Natural killer cell treated with Interleukin-12 subunit alpha and Interleukin-12 subunit beta and Interleukin-15 and Interleukin-18, amount 100 ng/mL, for 72 hours (primary cell): ENCODE results near the gene CR1L. TPM values are rescaled to one million over a fixed set of nuclear protein-coding genes. Genes with fewer than 3 reads are reported as not detected.
"Not testable (repeated sequence)": the region's sequence is repeated elsewhere in the genome, so short reads cannot be mapped to it uniquely, and the experiment has no call there.

Source experiments
- ATAC-seq, 2 donors: fragments of 150-1000 bp; cut with Tn5 transposase in 1 of 2; sonication (Bioruptor Pico), chemical (Tn5 transposase) in 1 of 2; 2 replicates each; pipeline ENCODE4 v1.10.0; 2021
- DNase-seq: peaks from one replicate; pipeline ENCODE4 v3.0.0; 2022; ENCODE audit warnings: low spot score
- H3K27ac Mint-ChIP-seq, 2 donors: 1 replicate in 1 of 2; 2 replicates in 1 of 2; pipeline ENCODE4 v1.8.0; 2022; ENCODE audit warnings: mixed read lengths in 2 of 2, mild to moderate bottlenecking in 1 of 2, moderate library complexity in 1 of 2
- H3K27me3 Mint-ChIP-seq, 2 donors: 1 replicate in 1 of 2; 2 replicates in 1 of 2; pipeline ENCODE4 v1.8.0; 2022; ENCODE audit warnings: mixed read lengths in 2 of 2
- H3K36me3 Mint-ChIP-seq: one replicate; pipeline ENCODE4 v1.8.0; 2022; ENCODE audit warnings: mixed read lengths
- H3K4me1 Mint-ChIP-seq, 2 donors: 1 replicate in 1 of 2; 2 replicates in 1 of 2; pipeline ENCODE4 v1.8.0; 2022; ENCODE audit warnings: low read depth in 2 of 2, mixed read lengths in 2 of 2, mild to moderate bottlenecking in 1 of 2
- H3K4me3 Mint-ChIP-seq: one replicate; pipeline ENCODE4 v1.8.0; 2022; ENCODE audit warnings: mixed read lengths
- H3K9me3 Mint-ChIP-seq: 2 replicates; pipeline ENCODE4 v1.8.0; 2022; ENCODE audit warnings: mixed read lengths
- total RNA-seq, 2 donors: library from RNA; stranded (reverse); gene quantifications; one replicate each; pipeline ENCODE4 v1.2.3, GENCODE V29; 2022

Gene CR1L
- total RNA-seq, 2 donors from 2014 or later = not detected

DNA sequence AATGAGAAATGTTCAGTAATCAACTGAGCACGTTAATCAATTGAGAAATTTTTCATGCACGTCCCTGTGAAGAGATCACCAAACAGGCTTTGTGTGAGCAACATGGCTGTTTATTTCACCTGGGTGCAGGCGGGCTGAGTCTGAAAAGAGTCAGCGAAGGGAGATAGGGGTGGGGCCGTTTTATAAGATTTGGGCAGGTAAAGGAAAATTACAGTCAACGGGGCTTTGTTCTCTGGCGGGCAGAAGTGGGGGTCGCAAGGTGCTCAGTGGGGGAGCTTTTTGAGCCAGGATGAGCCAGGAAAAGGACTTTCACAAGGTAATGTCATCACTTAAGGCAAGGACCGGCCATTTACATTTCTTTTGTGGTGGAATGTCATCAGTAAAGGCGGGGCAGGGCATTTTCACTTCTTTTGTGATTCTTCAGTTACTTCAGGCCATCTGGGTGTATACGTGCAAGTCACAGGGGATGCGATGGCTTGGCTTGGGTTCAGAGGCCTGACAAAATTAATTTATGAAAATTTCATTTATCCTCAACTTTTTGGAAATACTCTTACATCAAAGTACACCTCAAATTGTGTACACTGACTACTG lies 11.1 kb upstream of the CR1L start:
- peaks cover 26 to 48% of the 10 kb centered on the region in 2 donors for H3K27me3 Mint-ChIP-seq
- H3K27ac Mint-ChIP-seq, H3K9me3 Mint-ChIP-seq, ATAC-seq, H3K36me3 Mint-ChIP-seq, DNase-seq, H3K4me1 Mint-ChIP-seq, H3K4me3 Mint-ChIP-seq: not testable (repeated sequence)

DNA sequence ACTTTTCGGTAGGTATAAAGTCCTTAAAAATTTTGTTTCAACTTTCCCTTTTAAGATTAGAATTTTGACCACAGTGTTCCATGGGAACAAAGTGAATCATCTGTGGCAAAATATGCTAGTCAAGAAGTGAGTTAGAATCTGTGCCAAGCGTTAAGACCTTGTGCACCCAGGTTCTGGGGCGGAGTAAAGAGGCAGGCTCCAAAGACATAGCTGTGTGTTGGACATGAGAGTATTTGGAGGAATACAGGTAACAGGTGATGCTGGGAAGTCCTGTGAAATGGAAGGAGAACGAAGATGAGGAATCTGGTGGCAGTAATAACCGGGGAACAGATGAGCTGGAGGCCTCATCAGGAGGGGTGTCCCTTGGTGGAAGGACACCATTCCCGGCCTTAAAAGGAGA lies 10.6 kb upstream of the CR1L start:
- not testable (repeated sequence) for H3K27ac Mint-ChIP-seq, DNase-seq, H3K4me3 Mint-ChIP-seq, H3K9me3 Mint-ChIP-seq, H3K36me3 Mint-ChIP-seq, H3K4me1 Mint-ChIP-seq, ATAC-seq
- H3K27me3 Mint-ChIP-seq = peaks cover 30 to 50% of the 10 kb centered on the region in 2 donors

DNA sequence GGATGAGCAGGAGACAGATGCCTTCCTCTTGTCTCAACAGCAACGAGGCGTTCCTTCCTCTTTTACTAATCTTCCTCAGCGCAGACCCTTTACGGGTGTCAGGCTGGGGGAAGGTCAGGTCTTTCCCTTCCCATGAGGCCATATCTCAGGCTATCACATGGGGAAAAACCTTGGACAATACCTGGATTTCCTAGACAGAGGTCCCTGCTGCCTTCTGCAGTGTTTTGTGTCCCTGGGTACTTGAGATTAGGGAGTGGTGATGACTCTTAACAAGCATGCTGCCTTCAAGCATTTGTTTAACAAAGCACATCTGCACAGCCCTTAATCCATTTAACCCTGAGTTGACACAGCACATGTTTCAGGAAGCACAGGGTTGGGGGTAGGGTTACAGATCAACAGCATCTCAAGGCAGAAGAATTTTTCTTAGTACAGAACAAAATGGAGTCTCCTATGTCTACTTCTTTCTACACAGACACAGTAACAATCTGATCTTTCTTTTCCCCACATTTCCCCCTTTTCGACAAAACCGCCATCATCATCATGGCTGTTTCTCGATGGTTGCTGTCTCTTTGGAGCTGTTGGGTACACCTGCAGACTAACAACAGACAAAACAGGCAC lies 9.3 kb upstream of the CR1L start:
- not testable (repeated sequence) for ATAC-seq, H3K27ac Mint-ChIP-seq, H3K9me3 Mint-ChIP-seq, H3K4me3 Mint-ChIP-seq, DNase-seq, H3K36me3 Mint-ChIP-seq, H3K4me1 Mint-ChIP-seq
- H3K27me3 Mint-ChIP-seq = peaks cover 33 to 49% of the 10 kb centered on the region in 2 donors

DNA sequence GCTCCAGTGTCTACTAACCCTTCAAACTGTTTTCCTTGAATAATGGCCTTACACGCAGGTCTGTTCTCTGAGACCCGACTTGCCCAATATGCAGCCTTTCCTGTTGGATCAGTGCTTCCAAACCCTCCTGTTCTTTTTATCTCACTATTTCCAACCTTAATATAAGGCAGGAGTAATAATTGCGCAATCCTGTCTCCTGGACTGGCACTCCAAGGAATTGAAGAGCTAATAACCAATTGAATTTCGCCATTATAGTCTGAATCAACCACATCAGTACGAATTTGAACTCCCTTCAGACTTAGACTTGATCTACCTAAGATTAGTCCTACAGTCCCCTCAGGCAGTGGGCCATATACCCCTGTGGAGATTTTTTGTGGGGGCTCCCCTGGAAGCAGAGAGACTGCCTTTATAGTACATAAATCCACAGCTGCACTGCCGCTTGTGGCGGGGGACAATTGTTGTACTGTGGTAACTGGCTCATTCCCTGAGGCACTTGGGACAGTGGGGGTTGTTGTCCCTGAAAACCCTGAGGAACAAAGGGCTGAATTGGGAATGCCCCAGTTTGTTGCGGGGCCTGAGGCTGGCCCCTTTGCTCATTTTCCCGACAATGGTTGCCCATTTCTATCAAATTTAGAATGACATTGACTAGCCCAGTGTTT lies 6.3 kb upstream of the CR1L start:
- not testable (repeated sequence) for H3K4me1 Mint-ChIP-seq, H3K4me3 Mint-ChIP-seq, ATAC-seq, DNase-seq, H3K9me3 Mint-ChIP-seq, H3K36me3 Mint-ChIP-seq, H3K27ac Mint-ChIP-seq
- H3K27me3 Mint-ChIP-seq = peaks cover 27 to 46% of the 10 kb centered on the region in 2 donors

DNA sequence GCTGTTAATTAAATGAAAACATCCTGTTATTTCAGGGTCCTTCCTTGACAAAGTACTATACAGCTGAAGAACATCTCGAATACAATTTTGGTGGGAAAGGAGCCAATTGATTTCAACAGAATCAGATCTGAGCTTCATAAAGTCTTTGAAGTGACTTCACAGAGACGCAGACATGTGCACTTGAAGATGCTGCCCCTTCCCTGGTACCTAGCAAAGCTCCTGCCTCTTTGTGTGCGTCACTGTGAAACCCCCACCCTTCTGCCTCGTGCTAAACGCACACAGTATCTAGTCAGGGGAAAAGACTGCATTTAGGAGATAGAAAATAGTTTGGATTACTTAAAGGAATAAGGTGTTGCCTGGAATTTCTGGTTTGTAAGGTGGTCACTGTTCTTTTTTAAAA lies 5.6 kb upstream of the CR1L start:
- not testable (repeated sequence) for H3K9me3 Mint-ChIP-seq, ATAC-seq, H3K27ac Mint-ChIP-seq, H3K4me3 Mint-ChIP-seq, DNase-seq, H3K4me1 Mint-ChIP-seq, H3K36me3 Mint-ChIP-seq
- peaks cover 25 to 46% of the 10 kb centered on the region in 2 donors for H3K27me3 Mint-ChIP-seq

DNA sequence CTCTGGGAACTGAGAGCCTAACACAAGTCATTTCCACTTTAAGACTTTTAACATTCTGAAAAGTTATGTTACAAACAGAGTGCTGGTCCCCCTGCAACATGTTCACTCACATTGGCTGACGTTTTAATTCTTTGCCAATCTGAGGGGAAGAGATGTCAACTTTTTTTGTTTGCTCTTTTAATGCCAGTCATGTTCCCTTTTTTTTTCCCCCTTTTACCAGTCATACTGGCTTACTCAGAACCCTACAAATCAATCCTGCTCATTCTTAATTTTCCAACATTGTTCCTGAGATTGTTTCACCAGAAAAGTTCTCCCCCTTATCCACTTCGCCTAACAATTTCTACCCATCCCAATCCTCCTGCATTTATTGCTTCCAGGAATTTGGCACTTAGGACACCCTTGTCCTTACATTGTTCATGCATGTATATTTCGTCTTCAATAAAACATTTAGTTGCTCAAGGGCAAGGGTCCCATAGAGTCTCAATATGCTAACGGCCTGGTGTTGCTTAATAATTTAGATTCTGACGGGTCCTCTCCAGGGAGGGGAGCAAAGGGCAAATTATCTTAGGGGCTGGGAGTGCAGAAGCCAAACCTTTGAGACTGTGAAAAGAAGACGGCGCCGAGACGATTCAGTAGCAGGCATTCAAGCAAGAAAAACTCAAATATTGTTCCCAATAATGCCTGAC lies 624 bp upstream of the CR1L start:
- peaks cover 18 to 46% of the 10 kb centered on the region in 2 donors for H3K27me3 Mint-ChIP-seq
- H3K4me1 Mint-ChIP-seq = peaks cover 8 to 10% of the 10 kb centered on the region in 2 donors
- H3K36me3 Mint-ChIP-seq = no peaks in the 10 kb centered on the region
- ATAC-seq (no peak), DNase-seq (no peak)
- H3K27ac Mint-ChIP-seq = peak overlapping the region in 1 of 2 donors; percentile 72
- H3K9me3 Mint-ChIP-seq = no peaks in the 10 kb centered on the region
- H3K4me3 Mint-ChIP-seq = peak overlapping the region; percentile 70

DNA sequence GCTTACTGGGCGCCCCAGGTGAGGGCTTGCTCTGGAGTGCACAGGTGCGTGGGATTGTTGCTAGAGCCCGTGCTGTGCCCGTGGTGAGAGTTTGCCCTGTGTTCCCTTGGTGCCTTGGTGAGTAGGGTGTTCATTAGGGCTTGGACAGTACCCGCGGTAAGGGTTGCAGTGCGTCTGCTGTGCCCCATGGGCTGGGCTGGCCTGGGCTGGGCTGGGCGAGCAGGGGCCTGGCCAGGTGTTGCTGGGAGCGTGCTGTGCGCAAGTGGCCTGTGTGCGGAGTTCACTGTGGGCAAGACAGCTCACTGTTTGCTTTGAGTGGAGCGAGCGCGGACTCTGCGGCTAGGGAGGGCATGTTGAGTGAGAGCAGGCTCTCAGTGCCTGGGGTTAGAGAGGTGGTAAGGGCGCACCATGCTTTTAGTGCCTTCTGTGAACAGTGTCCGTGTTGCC lies 725 bp downstream of the CR1L start:
- no peaks in the 10 kb centered on the region for H3K9me3 Mint-ChIP-seq
- H3K36me3 Mint-ChIP-seq = no peaks in the 10 kb centered on the region
- DNase-seq (no peak), ATAC-seq (peak in 1 of 2 donors; percentile 13)
- H3K27ac Mint-ChIP-seq = no peak overlapping the region
- peaks cover 8 to 10% of the 10 kb centered on the region in 2 donors for H3K4me1 Mint-ChIP-seq
- H3K4me3 Mint-ChIP-seq = peak overlapping the region; percentile 70
- peaks cover 22 to 53% of the 10 kb centered on the region in 2 donors for H3K27me3 Mint-ChIP-seq

DNA sequence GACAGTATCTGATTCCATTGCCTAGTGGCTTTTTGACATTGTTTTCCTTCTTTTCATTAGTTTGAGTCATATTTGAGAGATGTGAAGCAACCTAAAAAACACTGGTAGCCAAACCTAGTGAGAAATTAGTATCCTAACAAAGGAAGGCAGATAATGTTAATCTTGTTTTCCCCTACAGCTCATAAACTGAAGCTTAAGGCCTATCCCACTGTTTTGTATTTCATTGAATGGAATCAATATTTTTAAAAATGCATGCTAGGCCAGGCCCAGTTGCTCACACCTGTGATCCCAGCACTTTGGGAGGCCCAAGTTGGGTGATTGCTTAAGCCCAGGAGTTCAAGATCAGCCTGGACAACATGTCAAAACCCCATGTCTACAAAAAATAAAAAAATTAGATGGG lies 1.2 kb downstream of the CR1L start:
- DNase-seq = no peak
- Mint-ChIP-seq H3K4me1 (peaks cover 8 to 10% of the 10 kb centered on the region in 2 donors), H3K9me3 (no peaks in the 10 kb centered on the region), H3K27me3 (peaks cover 19 to 49% of the 10 kb centered on the region in 2 donors), H3K36me3 (no peaks in the 10 kb centered on the region), H3K4me3 (peak overlapping the region; percentile 19), H3K27ac (no peak overlapping the region)
- ATAC-seq = no peak

DNA sequence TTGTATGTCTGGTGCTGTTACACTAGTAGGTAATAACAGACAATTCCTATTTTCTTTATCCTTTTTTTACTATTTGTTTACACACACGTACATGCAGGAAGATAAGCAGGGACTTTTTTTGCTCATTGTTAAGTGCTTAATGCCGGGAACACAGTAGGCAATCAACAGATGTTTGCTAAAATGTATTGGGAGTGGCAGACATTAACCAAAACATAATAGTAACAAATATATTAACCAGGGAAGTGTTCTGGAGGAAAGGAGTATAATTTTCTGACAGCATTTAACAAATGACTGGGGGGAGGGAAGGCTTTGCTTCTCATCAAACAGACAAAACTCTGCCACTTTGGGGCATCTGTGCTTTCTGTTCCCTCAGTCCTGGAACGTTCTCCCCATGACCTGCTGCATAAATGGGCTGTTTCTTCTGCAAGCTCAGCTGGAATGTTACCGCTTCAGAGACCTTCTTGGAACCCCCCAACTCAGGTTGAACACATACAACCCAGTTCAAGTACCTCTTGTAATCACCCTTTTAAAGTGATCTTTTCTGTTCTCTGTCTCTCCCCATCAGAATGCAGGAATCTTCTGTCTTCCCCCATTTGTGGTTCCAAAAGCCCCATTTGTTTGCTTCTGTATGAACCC lies 2.1 kb downstream of the CR1L start:
- no peak overlapping the region for H3K4me3 Mint-ChIP-seq
- ATAC-seq (no peak), DNase-seq (no peak)
- no peaks in the 10 kb centered on the region for H3K36me3 Mint-ChIP-seq
- H3K27ac Mint-ChIP-seq = no peak overlapping the region
- H3K9me3 Mint-ChIP-seq = no peaks in the 10 kb centered on the region
- peaks cover 8 to 10% of the 10 kb centered on the region in 2 donors for H3K4me1 Mint-ChIP-seq
- H3K27me3 Mint-ChIP-seq = peaks cover 19 to 48% of the 10 kb centered on the region in 2 donors

DNA sequence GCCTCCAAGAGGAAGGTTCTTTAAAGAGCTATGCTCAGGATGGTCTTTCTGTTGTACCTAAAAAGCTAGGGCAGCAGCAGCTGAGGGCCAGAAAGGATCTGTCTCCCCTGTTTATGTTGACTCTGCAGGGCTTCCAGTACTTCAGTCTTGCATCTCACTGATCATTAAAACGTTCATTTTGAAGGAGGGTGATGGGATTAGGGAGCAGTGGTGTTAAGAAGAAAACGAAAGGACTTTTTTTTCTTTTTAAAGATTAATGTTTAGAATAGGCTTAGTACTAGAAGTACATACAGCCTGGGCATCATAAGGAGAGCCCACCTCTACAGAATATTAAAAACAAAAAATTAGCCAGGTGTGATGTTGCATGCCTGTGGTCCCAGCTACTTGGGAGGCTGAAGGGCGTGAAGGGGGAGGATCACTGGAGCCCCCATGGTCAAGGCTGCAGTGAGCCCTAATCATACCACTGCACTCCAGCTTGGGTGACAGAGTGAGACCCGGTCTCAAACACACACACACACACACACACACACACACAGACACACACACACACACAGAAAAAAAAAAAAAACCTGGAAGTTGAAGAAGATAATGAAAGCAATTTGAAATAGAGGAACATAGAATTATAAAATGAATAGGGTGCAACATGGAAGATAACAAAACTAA lies 2.9 kb downstream of the CR1L start:
- no peak for DNase-seq
- Mint-ChIP-seq H3K4me3 (no peak overlapping the region), H3K27ac (no peak overlapping the region), H3K9me3 (no peaks in the 10 kb centered on the region), H3K27me3 (peaks cover 18 to 41% of the 10 kb centered on the region in 2 donors), H3K36me3 (no peaks in the 10 kb centered on the region), H3K4me1 (peaks cover 8 to 10% of the 10 kb centered on the region in 2 donors)
- ATAC-seq = no peak

DNA sequence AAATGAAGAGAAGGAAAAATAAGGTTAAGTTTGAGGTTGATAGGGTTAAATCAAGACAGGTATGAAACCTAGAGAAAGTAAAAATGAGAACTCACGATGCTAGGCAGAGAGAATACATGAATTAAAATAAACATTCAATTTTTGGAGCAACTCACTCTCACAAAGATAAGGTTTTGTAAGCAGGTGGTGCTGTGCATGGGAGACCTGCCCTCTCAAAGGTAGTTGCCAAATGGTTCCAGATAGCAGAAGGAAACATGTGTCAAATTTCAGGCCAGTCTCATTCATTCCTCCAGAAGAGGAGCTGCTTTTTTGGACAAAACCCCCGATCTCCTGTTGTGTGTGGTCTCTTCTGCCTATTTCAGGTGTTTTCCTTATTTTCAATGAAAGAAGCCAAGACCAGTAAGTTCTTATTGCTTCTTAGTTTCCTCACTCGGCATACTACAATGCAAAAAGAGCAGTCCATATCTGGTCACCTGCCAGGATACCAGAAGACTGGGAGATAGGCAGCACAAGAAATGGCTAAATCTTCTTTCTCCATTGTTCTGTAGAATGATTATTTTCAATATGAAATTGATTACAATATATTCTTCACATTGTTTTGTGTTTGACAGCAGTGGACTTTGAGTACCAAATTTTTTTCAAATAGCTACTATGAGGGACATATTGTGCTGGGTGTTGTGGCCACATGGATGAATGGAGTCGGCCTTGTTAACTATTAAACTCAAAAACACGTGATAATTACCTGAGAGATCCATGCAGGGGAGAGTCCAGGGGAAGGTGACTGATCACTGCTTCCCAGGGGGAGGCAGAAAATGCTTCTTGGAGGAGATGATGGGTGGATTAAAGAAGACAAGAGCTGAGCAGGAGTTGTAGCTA lies 3.6 kb downstream of the CR1L start:
- Mint-ChIP-seq H3K27ac (no peak overlapping the region), H3K4me1 (peaks cover 8 to 10% of the 10 kb centered on the region in 2 donors), H3K27me3 (peaks cover 18 to 36% of the 10 kb centered on the region in 2 donors), H3K9me3 (no peaks in the 10 kb centered on the region), H3K4me3 (no peak overlapping the region), H3K36me3 (no peaks in the 10 kb centered on the region)
- no peak for ATAC-seq
- DNase-seq = no peak

DNA sequence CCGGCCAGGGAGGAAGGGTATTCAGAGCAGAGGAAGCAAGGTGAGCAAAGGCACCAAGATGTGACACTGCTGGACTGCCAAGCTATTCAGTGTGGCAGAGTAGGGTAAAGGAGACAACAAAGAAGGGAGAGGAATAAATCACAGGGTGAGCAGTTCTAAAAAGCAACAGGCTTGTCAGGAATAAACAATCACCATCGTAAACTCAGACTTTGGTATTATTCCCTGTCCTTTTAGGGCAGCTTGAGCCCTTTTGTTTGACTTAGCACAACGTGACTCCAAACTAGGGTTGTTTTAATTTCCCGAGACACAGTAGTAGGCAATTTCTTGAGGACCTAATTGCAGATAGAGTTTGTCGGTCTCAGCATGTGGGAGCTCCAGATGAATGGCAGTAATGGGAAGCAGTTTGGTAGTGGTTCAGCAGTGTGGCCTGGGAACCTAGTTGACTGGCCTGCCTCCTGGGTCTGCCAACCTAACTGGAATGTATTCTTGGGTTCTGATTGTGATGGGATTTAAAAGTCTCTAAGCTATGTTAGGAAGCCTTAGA lies 4.3 kb downstream of the CR1L start:
- Mint-ChIP-seq H3K4me3 (no peak overlapping the region), H3K4me1 (peaks cover 4 to 8% of the 10 kb centered on the region in 2 donors), H3K27ac (no peak overlapping the region), H3K27me3 (peaks cover 16 to 29% of the 10 kb centered on the region in 2 donors), H3K9me3 (no peaks in the 10 kb centered on the region), H3K36me3 (no peaks in the 10 kb centered on the region)
- no peak for ATAC-seq
- no peak for DNase-seq
